GM06990 (cell line): ENCODE data around the gene CCDC39.

Source experiments
- DNase-seq: peaks from one replicate; pipeline ENCODE4 v3.0.0-alpha.2; 2011; ENCODE audit not compliant: insufficient read length; ENCODE audit errors: extremely low read depth
- H3K27me3 ChIP-seq: replicated peaks from 2 replicates; pipeline ENCODE4 v1.6.0; 2011; ENCODE audit warnings: low read length; ENCODE audit not compliant: control insufficient read depth, insufficient read depth
- H3K36me3 ChIP-seq: 2 replicates; pipeline ENCODE4 v1.5.1; 2011; ENCODE audit warnings: low read length; ENCODE audit not compliant: control insufficient read depth, insufficient read depth
- H3K4me3 ChIP-seq: replicated peaks from 2 replicates; pipeline ENCODE4 v1.5.1; 2011; ENCODE audit warnings: low read depth, mild to moderate bottlenecking, control low read depth, low read length
- CTCF ChIP-seq: IDR thresholded peaks from 2 replicates; pipeline ENCODE4 v1.5.1; 2011; ENCODE audit warnings: low read length, control low read depth, mild to moderate bottlenecking, inconsistent platforms; ENCODE audit not compliant: insufficient read depth, poor library complexity, severe bottlenecking

Gene CCDC39

GRCh38 chr3:180700941-180701340, 21.7 kb upstream of the CCDC39 start:
- no peak for DNase-seq
- Histone ChIP-seq H3K4me3 (no peak overlapping the region), H3K36me3 (no peaks in the 10 kb centered on the region), H3K27me3 (no peaks in the 10 kb centered on the region; the same call in 1 of the 2 replicates)
- TF ChIP-seq CTCF, result no peak

- no peaks in the 10 kb centered on the region for H3K36me3 ChIP-seq
- no peak for DNase-seq
- no peak overlapping the region for H3K4me3 ChIP-seq
- no peaks in the 10 kb centered on the region for H3K27me3 ChIP-seq
- no peak for TF ChIP-seq CTCF
These were observed 19.5 kb upstream of the CCDC39 start for GRCh38 chr3:180698760-180699270.

- no peaks in the 10 kb centered on the region for H3K36me3 ChIP-seq
- no peaks in the 10 kb centered on the region for H3K27me3 ChIP-seq
- TF ChIP-seq CTCF, result no peak
- DNase-seq, result no peak
- H3K4me3 ChIP-seq, result no peak overlapping the region
These were observed 15.0 kb upstream of the CCDC39 start for GRCh38 chr3:180694321-180694720.

GRCh38 chr3:180693656-180694055, 14.4 kb upstream of the CCDC39 start:
- H3K4me3 ChIP-seq, result no peak overlapping the region
- no peaks in the 10 kb centered on the region for H3K36me3 ChIP-seq
- no peaks in the 10 kb centered on the region for H3K27me3 ChIP-seq
- TF ChIP-seq CTCF, result no peak
- DNase-seq, result no peak

- no peak for DNase-seq
- Histone ChIP-seq H3K27me3 (no peaks in the 10 kb centered on the region), H3K36me3 (no peaks in the 10 kb centered on the region), H3K4me3 (no peak overlapping the region)
- TF ChIP-seq CTCF, result peak; percentile 8
These were observed 10.8 kb upstream of the CCDC39 start for GRCh38 chr3:180690061-180690460.

GRCh38 chr3:180684807-180685206, 5.5 kb upstream of the CCDC39 start:
- Histone ChIP-seq H3K27me3 (no peaks in the 10 kb centered on the region), H3K36me3 (no peaks in the 10 kb centered on the region), H3K4me3 (no peak overlapping the region)
- TF ChIP-seq CTCF, result no peak
- DNase-seq, result no peak
